NOMO-1 treated with dmso at 0.1 percent for 144 hours (cell line): ENCODE data around the gene WDSUB1.

ENCODE experiments used
- DNase-seq: peaks from one replicate; lab custom pipeline; 2025; ENCODE audit not compliant: unreplicated experiment; lab: John Stamatoyannopoulos, UW

WDSUB1 gene

DNA sequence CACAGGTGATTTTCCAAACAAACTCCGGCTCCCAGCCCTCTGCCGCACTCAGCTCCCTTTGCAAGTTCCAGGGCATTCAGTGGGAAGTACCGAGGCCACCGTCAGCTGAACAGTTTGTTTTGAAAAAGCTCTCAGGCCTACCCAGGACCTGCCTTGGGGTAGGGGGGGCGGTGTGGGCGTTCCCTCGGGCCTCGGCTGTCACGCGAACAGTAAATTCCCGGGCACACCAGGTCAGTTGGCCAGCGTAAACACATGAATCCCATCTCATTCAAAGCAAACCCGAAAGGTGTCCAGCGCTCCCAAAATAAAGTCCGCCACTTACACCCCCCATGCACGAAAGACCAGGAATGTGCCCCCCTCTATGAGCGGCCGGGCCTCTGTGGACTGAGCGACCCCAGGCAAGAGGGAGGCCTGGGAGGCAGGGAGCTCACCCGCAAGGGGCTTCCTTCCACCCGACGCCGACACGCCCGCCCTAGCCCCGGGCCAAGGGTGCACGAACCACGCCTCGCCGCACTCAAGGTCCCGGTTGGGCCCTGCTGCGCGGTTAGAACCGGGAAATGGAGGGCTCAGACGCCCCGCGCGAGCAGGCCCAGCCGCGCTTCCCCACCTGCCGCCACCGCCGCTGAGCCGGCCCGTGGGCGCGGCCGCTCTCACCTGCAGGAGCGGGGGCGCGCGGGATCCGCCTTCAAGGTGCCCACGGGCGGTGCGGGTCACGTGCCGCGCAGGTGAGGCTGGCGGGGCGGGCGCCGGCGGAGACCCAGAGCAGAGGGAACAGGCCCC lies at the start of gene WDSUB1:
WDSUB1 (minus strand) TSS at position 775 of the 780 bp plus-strand sequence. CDS start 3,634 bp downstream, outside the sequence.
- peak; percentile 50 for DNase-seq

DNA sequence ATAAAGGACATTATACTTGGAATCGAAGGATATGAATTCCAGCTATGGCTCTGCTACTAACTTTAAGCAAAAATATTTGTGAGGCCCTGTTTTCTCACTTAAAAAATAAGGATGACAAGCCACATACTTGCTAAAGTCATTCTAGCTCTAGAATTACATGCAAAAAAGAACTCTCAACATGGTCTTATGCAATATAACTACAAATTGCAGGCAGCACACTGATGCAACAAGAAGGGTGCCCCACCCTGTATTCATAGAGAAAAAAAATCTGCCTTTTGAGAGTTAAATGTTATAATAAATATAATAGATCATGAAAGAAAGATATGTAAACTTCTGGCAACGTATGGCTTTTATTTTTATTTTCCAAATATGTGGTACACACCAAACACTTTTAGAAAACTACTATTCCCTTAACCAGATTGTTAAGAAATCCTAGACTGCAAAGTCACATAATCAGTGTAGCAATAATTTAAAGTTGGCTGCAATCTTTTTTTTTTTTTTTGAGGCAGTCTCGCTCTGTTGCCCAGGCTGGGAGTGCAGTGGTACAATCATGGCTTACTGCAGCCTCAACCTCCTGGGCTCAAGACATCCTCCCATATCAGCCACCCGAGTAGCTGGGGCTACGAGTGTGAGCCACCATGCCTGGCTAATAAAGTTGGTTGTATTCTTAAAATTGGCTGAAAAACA lies 40.2 kb upstream of the WDSUB1 start:
- DNase-seq: peak; percentile 45

DNA sequence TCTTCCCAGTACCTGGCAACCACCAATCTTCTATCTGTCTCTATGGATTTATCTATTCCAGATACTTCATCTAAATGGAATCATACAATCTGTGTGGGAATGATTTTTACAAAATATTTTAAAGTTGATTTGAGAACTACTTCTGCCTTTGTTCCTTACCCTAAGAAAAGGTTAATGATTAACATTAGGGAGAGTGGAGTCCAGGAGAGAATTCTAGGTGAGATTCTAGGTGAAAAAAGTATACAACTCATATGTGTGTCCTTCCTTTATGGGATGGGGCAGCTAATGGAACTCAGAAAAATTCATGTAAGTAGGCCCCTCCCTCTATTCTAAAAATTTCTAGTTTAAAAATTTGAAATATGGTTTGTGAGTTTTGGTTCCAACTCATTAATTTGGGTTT lies 35.9 kb upstream of the WDSUB1 start:
- no peak for DNase-seq

DNA sequence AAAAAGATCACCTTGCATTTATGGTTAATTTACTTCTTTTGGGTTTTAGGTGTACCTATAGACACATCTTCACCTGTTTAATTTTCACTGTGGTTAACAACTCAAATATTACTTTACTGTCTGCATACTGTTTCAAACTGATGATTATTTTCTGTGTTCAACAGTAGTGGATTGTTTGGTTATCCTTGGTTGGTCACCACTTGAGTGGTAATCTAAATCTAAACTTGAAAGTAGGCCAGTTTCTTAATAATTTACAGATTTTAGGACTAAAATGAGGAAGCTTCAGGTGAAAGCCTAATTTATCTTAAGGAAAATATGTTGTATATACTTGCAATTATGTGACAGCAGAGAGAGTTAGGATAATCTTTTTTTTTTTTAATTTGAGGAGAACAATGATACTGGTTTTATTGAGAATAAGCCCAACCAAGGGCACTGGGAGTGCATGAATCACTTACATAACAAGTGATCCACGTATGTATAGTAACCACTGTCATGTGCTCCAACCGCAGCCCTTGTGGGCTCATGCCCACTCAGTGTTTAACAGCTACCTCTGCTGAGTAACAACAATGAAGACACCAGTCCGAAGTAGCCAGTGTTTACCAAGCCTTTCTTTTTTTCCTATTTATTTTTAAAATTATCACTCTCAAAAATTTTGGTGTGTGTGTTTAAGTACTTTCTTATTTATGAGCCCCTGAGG lies 31.0 kb upstream of the WDSUB1 start:
- DNase-seq: no peak

GRCh38 chr2:159307942-159308341 lies 21.4 kb upstream of the WDSUB1 start:
- DNase-seq: no peak

DNA sequence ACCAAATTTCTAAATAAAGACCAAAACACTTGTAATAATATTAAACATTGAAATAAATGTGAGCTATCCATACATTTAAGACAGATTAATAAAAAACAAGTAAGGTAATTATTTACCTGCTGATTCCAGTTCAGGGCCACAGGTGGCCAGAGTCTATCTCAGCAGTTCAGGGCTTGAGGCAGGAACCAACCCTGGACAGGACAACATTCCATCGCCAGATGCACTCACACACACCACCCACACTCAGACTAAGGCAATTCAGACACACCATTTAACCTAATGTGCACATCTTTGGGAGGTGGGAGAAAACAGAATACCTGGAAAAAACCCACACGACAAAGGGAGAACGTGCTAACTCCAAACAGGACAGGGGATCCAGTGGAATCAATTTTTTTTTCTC lies 14.1 kb upstream of the WDSUB1 start:
- DNase-seq: no peak

GRCh38 chr2:159298967-159299366 lies 12.5 kb upstream of the WDSUB1 start:
- no peak for DNase-seq

GRCh38 chr2:159297042-159297707 lies 10.7 kb upstream of the WDSUB1 start:
- no peak for DNase-seq

DNA sequence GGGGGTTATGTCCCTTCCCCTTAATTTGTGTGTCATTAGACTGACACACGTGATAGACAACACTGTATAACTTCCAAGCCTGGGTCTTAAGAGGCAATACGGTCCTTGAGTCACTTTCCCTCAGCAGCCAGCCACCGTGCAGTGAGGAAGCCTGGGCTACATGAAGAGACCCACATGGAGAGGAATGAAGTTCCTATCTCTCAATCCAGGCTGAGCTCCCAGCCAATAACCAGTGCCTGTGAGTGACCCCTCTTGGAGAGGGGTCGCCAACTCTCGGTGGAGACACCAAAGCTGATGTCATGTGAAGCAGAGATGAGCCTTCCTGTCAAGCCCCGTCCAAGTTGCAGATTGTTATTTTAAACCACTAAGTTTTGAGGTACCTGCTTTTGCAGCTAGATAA lies 5.7 kb upstream of the WDSUB1 start:
- no peak for DNase-seq

DNA sequence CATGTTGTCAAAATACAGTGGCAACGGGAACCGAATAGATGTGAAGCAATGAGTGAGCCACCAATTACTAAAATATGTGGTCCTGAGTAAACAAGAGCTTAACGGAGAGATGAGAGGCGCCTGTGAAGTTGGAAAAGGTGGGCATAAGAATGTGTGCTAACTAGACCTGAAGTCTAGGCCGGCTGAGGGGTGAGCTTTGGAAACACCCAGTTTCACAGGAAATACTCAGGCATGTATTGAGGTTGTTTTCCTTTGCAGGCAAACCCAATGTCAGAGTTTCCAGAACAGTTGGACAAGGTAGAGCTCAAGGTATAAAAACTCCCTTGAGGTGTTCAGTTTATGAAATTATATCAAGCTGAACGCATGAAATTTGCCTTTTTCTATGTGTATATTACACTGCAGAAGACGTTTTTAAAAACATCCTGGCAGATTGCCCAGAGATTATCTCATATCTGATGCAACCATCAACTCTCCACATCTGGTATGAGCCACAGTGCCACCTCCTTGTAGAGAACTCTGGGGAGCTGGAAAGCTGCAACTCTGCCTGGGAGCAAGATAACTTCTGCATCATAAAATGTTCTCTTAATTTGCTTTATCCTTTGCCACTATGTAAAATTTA lies 3.9 kb upstream of the WDSUB1 start:
- DNase-seq: peak; percentile 16

DNA sequence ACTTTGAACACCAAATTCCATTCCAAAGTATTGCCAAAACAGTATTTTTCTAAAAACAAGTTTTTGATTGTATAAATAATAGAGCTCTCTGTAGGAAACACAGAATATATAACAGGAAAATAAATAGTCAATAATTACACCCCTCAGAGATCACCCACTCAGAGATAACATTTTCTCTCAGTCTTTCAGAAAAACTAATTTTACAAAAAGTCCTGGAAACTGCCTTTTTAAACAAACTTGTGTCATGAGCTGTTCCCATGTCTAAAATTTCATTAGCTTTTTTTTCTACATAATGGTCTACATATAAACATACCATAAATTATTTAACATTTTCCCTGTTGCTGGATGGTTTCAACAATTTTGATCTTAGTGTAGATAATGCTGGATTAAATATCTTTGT lies 1.2 kb upstream of the WDSUB1 start:
- DNase-seq: no peak

DNA sequence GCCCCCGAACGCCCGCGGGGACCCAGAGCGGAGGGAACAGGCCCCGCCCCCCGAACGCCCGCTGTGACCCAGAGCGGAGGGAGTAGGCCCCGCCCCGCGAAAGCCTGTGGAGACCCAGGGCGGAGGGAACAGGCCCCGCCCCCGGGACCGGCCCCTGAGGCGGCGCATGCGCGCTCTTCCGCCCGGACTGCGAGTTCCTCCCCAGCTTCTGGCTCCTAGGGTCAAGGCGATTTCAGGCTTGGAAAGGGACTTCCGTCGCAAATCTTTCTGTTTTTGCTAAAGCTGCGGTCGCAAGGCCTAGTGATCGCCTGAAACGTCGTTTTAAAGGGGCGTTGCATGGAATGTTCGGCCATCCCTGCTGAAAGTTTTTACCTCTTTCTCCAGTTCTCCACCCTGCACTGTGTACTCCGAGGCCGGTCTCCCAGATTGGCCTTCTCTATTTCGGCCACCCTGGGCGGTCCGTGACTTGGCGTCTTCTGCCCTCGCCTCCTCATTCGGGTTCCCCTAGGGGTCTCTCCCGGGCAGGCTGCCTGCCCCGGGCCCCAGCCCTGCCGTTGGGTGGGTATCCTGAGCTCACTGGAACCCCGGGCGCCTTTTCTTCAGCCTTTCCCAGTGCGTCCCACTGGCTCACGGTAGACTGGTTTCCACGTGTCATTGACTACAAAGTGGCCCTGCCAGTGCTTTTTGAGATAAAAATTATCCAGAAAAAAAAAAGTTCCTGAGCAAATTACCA lies 372 bp upstream of the WDSUB1 start:
- DNase-seq: peak; percentile 95

DNA sequence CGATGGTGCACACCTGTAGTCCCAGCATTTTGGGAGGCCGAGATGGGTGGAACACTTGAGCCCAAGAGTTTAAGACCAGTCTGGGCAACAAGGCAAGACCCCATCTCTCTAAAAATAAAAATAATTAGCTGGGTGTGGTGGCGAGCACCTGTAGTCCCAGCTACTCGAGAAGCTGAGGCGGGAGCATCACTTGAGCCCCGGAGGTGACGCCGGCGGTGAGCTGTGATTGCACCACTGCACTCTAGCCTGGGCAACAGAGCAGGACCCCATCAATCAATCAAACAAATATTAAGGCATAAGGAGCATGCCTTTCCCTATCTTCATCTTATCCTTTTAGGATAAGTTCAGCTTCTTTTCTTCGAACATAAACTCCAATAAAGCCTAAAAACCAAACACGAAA lies 1.1 kb downstream of the WDSUB1 start:
- DNase-seq: no peak

- DNase-seq: no peak
Observed at GRCh38 chr2:159283529-159283928, 3.0 kb downstream of the WDSUB1 start.

- no peak for DNase-seq
Observed at GRCh38 chr2:159281002-159281401, 5.5 kb downstream of the WDSUB1 start.

- DNase-seq: no peak
Observed at GRCh38 chr2:159279700-159280099, 6.8 kb downstream of the WDSUB1 start.

DNA sequence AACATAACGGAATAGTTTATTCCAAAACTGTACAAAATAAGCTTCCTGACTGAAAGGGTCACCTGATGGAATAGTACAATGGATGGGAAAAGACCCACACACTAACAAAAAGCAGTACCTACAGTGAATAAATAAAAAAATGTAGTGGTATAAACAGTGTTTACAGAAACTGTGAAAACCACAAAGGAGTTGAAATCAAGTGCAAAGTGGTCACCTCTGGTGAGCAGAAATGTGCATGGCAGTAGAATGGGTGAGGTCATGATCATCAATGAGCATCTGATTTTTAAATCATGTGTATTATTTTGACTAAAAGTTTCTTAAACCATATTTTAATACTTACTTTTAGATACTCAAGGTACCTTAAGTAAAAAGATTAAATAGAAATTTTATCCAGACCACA lies 11.4 kb downstream of the WDSUB1 start:
- no peak for DNase-seq

- no peak for DNase-seq
Observed at GRCh38 chr2:159272156-159272555, 14.3 kb downstream of the WDSUB1 start.

- no peak for DNase-seq
Observed at GRCh38 chr2:159270744-159271379, 15.6 kb downstream of the WDSUB1 start.

GRCh38 chr2:159267921-159268320 lies 18.6 kb downstream of the WDSUB1 start:
- DNase-seq: no peak
